Measurements from ENCODE around the gene ZBTB49.

- TF ChIP-seq FOXP2 (optimal IDR thresholded peaks at IDR 0.05; ENCODE audit: borderline replicate concordance, extremely low read depth, extremely low read length, insufficient read depth) (no peak), REST (IDR thresholded peaks at IDR 0.05; ENCODE audit: insufficient read depth in 1 of 2, low read depth in 2 of 2, low read length in 2 of 2) (no peak)
Measured at GRCh38 chr4:4347585-4347984, 57.5 kb downstream of the ZBTB49 start.
